Ishikawa (cell line): ENCODE data around the gene ACTR3C.

ENCODE experiments used
- CREB1 ChIP-seq: IDR thresholded peaks from 2 replicates; pipeline ENCODE4 v1.6.1; 2012; ENCODE audit warnings: low read depth
- EP300 ChIP-seq: IDR thresholded peaks from 2 replicates; pipeline ENCODE4 v1.6.1; 2012; ENCODE audit warnings: borderline replicate concordance
- FOXM1 ChIP-seq: IDR thresholded peaks from 2 replicates; pipeline ENCODE4 v1.6.1; 2012; ENCODE audit warnings: low read depth, borderline replicate concordance
- RAD21 ChIP-seq: IDR thresholded peaks from 2 replicates; pipeline ENCODE4 v1.6.1; 2012; ENCODE audit warnings: low read depth
- TAF1 ChIP-seq: IDR thresholded peaks from 2 replicates; pipeline ENCODE4 v1.6.1; 2012; ENCODE audit warnings: low read depth, mild to moderate bottlenecking
- TCF12 ChIP-seq: IDR thresholded peaks from 2 replicates; pipeline ENCODE4 v1.6.1; 2012; ENCODE audit warnings: low read depth
- YY1 ChIP-seq: IDR thresholded peaks from 2 replicates; pipeline ENCODE4 v1.6.1; 2012; ENCODE audit warnings: low read depth
- ZBTB7A ChIP-seq: IDR thresholded peaks from 2 replicates; pipeline ENCODE4 v1.6.1; 2012; ENCODE audit warnings: low read depth
- TF ChIP-seq, protein P1 (sequence below): IDR thresholded peaks from 2 replicates; pipeline ENCODE4 v1.6.1; 2012; ENCODE audit warnings: low read depth, mild to moderate bottlenecking
- TF ChIP-seq, protein P2 (sequence below): IDR thresholded peaks from 2 replicates; pipeline ENCODE4 v1.6.1; 2012

DNA sequence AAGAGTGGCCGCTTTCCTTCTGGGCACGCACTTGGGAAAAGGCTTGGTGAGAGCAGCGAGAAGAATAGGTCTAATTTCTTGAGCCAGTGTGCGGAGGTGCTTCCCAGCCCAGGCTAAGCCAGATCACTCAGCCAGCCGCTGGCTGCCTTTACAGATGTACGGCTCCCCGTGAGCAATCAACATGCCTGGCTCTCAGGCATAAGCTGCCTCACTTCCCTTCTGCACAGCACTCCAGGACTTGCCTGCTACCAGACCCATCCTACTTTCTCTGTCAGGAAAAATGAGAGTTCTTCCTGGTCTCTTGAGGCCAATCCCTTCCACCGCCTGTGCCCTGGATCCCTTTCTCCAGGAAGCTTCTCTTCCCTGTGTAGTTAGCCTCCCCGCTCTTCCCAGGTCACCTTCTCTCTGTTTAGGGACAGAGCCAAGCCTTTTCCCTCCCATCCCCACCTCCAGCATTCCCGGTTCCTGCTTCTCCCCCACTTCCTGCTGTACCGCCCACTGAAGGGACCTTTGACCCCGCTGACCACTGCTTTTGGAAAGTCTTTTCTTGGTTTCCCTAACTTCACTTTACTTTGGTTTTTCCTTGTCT is 1.1 kb upstream of the ACTR3C start:
- TF ChIP-seq TCF12 (no peak), FOXM1 (no peak), TAF1 (no peak), RAD21 (no peak), YY1 (no peak), EP300 (no peak), ZBTB7A (no peak), CREB1 (no peak)
- TF ChIP-seq, protein P1, sequence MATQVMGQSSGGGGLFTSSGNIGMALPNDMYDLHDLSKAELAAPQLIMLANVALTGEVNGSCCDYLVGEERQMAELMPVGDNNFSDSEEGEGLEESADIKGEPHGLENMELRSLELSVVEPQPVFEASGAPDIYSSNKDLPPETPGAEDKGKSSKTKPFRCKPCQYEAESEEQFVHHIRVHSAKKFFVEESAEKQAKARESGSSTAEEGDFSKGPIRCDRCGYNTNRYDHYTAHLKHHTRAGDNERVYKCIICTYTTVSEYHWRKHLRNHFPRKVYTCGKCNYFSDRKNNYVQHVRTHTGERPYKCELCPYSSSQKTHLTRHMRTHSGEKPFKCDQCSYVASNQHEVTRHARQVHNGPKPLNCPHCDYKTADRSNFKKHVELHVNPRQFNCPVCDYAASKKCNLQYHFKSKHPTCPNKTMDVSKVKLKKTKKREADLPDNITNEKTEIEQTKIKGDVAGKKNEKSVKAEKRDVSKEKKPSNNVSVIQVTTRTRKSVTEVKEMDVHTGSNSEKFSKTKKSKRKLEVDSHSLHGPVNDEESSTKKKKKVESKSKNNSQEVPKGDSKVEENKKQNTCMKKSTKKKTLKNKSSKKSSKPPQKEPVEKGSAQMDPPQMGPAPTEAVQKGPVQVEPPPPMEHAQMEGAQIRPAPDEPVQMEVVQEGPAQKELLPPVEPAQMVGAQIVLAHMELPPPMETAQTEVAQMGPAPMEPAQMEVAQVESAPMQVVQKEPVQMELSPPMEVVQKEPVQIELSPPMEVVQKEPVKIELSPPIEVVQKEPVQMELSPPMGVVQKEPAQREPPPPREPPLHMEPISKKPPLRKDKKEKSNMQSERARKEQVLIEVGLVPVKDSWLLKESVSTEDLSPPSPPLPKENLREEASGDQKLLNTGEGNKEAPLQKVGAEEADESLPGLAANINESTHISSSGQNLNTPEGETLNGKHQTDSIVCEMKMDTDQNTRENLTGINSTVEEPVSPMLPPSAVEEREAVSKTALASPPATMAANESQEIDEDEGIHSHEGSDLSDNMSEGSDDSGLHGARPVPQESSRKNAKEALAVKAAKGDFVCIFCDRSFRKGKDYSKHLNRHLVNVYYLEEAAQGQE, result no peak
- TF ChIP-seq, protein P2, sequence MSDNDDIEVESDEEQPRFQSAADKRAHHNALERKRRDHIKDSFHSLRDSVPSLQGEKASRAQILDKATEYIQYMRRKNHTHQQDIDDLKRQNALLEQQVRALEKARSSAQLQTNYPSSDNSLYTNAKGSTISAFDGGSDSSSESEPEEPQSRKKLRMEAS, result no peak
